Esophagus muscularis mucosa (tissue), 4 donors: ENCODE results near the gene CTNNA3.

Source experiments
- CTCF ChIP-seq, 3 experiments: fragments of 200-600 bp in 2 of 3; fragments of 450-650 bp in 1 of 3; sonication (generic) in 2 of 3; IDR thresholded peaks; one replicate each; pipeline ENCODE4 v1.5.1; 2017 to 2019; ENCODE audit warnings: antibody characterized with exemption in 3 of 3, mild to moderate bottlenecking in 2 of 3, moderate library complexity in 1 of 3
- EP300 ChIP-seq: sonication (generic); formaldehyde crosslinking; IDR thresholded peaks from one replicate; pipeline ENCODE4 v1.6.1; 2017; ENCODE audit warnings: antibody characterized with exemption
- POLR2AphosphoS5 ChIP-seq, 2 donors: sonication (generic); formaldehyde crosslinking; IDR thresholded peaks; one replicate each; pipeline ENCODE4 v1.6.1; 2017; ENCODE audit warnings: antibody characterized with exemption in 2 of 2

- TF ChIP-seq POLR2AphosphoS5 (IDR thresholded peaks at IDR 0.05) (no peak), CTCF (IDR thresholded peaks at IDR 0.05) (no peak), EP300 (no peak)
Measured at GRCh38 chr10:66983475-66983818, 712.5 kb downstream of the CTNNA3 start.
